HG02642 (cell line): ENCODE data around the gene SSR1.
"Not testable (repeated sequence)": the region's sequence is repeated elsewhere in the genome, so short reads cannot be mapped to it uniquely, and the experiment has no call there.

Experiments
- ATAC-seq: cut with Tn5 transposase; IDR thresholded peaks from one replicate; pipeline ENCODE4 v1.9.1; 2021; ENCODE audit warnings: mild to moderate bottlenecking; ENCODE audit not compliant: unreplicated experiment, poor library complexity

SSR1 gene

GRCh38 chr6:7312616-7313504 lies at the start of gene SSR1:
Gene SSR1, minus strand, starts transcription at chr6:7313199. Its CDS starts 79 bp downstream, at chr6:7313120.
- peak; percentile 97 for ATAC-seq

- not testable (repeated sequence) for ATAC-seq
Measured at GRCh38 chr6:7351916-7352315, 38.9 kb upstream of the SSR1 start.

GRCh38 chr6:7350591-7350990 lies 37.6 kb upstream of the SSR1 start:
- not testable (repeated sequence) for ATAC-seq

GRCh38 chr6:7347551-7347997 lies 34.6 kb upstream of the SSR1 start:
- not testable (repeated sequence) for ATAC-seq

GRCh38 chr6:7344773-7345450 lies 31.9 kb upstream of the SSR1 start:
- ATAC-seq: not testable (repeated sequence)

- no peak for ATAC-seq
Measured at GRCh38 chr6:7343546-7344475, 30.8 kb upstream of the SSR1 start.

- no peak for ATAC-seq
Measured at GRCh38 chr6:7341989-7342742, 29.2 kb upstream of the SSR1 start.

- no peak for ATAC-seq
Measured at GRCh38 chr6:7341271-7341670, 28.3 kb upstream of the SSR1 start.

- not testable (repeated sequence) for ATAC-seq
Measured at GRCh38 chr6:7339007-7339732, 26.2 kb upstream of the SSR1 start.

GRCh38 chr6:7338031-7338430 lies 25.0 kb upstream of the SSR1 start:
- no peak for ATAC-seq

- ATAC-seq: no peak
Measured at GRCh38 chr6:7335519-7335918, 22.5 kb upstream of the SSR1 start.

- ATAC-seq: no peak
Measured at GRCh38 chr6:7334685-7335084, 21.7 kb upstream of the SSR1 start.

- no peak for ATAC-seq
Measured at GRCh38 chr6:7332090-7332745, 19.2 kb upstream of the SSR1 start.

GRCh38 chr6:7331452-7331851 lies 18.5 kb upstream of the SSR1 start:
- no peak for ATAC-seq

- ATAC-seq: no peak
Measured at GRCh38 chr6:7328243-7328642, 15.2 kb upstream of the SSR1 start.

- no peak for ATAC-seq
Measured at GRCh38 chr6:7325750-7326149, 12.8 kb upstream of the SSR1 start.

GRCh38 chr6:7324520-7324919 lies 11.5 kb upstream of the SSR1 start:
- ATAC-seq: peak; percentile 64

GRCh38 chr6:7323074-7323473 lies 10.1 kb upstream of the SSR1 start:
- ATAC-seq: no peak
